ENCODE measurements around the gene GALNT10.

Gene GALNT10

GRCh38 chr5:154309805-154310204 is 119.3 kb downstream of the GALNT10 start:
- no peak for TF ChIP-seq TCF4 (CRISPR knock-in tag; IDR thresholded peaks at IDR 0.05; ENCODE audit: borderline replicate concordance)
- TF ChIP-seq ZNF565 (CRISPR knock-in tag; conservative IDR thresholded peaks at IDR 0.05; ENCODE audit: low read depth), result no peak
- no peak for TF ChIP-seq ARNTL (CRISPR knock-in tag; IDR thresholded peaks at IDR 0.05; ENCODE audit: borderline replicate concordance, low read depth)
- no peak for TF ChIP-seq TSHZ2 (CRISPR knock-in tag; IDR thresholded peaks at IDR 0.05)
- TF ChIP-seq POU6F1 (CRISPR knock-in tag; IDR thresholded peaks at IDR 0.05; ENCODE audit: borderline replicate concordance, low read depth), result no peak
- no peak for TF ChIP-seq CSDC2 (CRISPR knock-in tag; IDR thresholded peaks at IDR 0.05)
- no peak for TF ChIP-seq ZNF8 (CRISPR knock-in tag; IDR thresholded peaks at IDR 0.05)
- TF ChIP-seq ISL1 (CRISPR knock-in tag; IDR thresholded peaks at IDR 0.05), result no peak
- TF ChIP-seq SNAI2 (CRISPR knock-in tag; IDR thresholded peaks at IDR 0.05), result no peak
- no peak for TF ChIP-seq PATZ1 (CRISPR knock-in tag; IDR thresholded peaks at IDR 0.05; ENCODE audit: borderline replicate concordance)
- no peak for TF ChIP-seq ZFP30 (CRISPR knock-in tag; IDR thresholded peaks at IDR 0.05)
- TF ChIP-seq RARB (CRISPR knock-in tag; IDR thresholded peaks at IDR 0.05), result no peak
- no peak for TF ChIP-seq GLIS3 (CRISPR knock-in tag; IDR thresholded peaks at IDR 0.05)
- no peak for ATAC-seq

GRCh38 chr5:154311362-154311761 is 120.8 kb downstream of the GALNT10 start:
- TF ChIP-seq TOX (CRISPR knock-in tag; IDR thresholded peaks at IDR 0.05; ENCODE audit: borderline replicate concordance), result no peak
- no peak for ATAC-seq

- TF ChIP-seq TSHZ2 (CRISPR knock-in tag; IDR thresholded peaks at IDR 0.05) (no peak), GLIS3 (CRISPR knock-in tag; IDR thresholded peaks at IDR 0.05) (no peak), ZNF70 (CRISPR knock-in tag; IDR thresholded peaks at IDR 0.05) (no peak), SNAI2 (CRISPR knock-in tag; IDR thresholded peaks at IDR 0.05) (no peak), OSR1 (CRISPR knock-in tag; IDR thresholded peaks at IDR 0.05) (no peak), POU6F1 (CRISPR knock-in tag; IDR thresholded peaks at IDR 0.05; ENCODE audit: borderline replicate concordance, low read depth) (no peak), CSDC2 (CRISPR knock-in tag; IDR thresholded peaks at IDR 0.05) (no peak), ZNF8 (CRISPR knock-in tag; IDR thresholded peaks at IDR 0.05) (no peak), TOX (CRISPR knock-in tag; IDR thresholded peaks at IDR 0.05; ENCODE audit: borderline replicate concordance) (no peak), ISL1 (CRISPR knock-in tag; IDR thresholded peaks at IDR 0.05) (no peak), RARB (CRISPR knock-in tag; IDR thresholded peaks at IDR 0.05) (no peak), PATZ1 (CRISPR knock-in tag; IDR thresholded peaks at IDR 0.05; ENCODE audit: borderline replicate concordance) (no peak), TCF4 (CRISPR knock-in tag; IDR thresholded peaks at IDR 0.05; ENCODE audit: borderline replicate concordance) (no peak), PPARA (CRISPR knock-in tag; IDR thresholded peaks at IDR 0.05; ENCODE audit: borderline replicate concordance) (no peak), ZFP3 (CRISPR knock-in tag; IDR thresholded peaks at IDR 0.05) (no peak), ARNTL (CRISPR knock-in tag; IDR thresholded peaks at IDR 0.05; ENCODE audit: borderline replicate concordance, low read depth) (no peak), CSRNP3 (CRISPR knock-in tag; IDR thresholded peaks at IDR 0.05) (no peak), ZC3H10 (CRISPR knock-in tag; IDR thresholded peaks at IDR 0.05) (no peak), ZNF565 (CRISPR knock-in tag; conservative IDR thresholded peaks at IDR 0.05; ENCODE audit: low read depth) (no peak)
These were observed 121.5 kb downstream of the GALNT10 start for GRCh38 chr5:154312000-154312399.

More at GRCh38 chr5:154312000-154312399, 121.5 kb downstream of the GALNT10 start:
- no peak for ATAC-seq
